Sigmoid colon (tissue), 7 donors: ENCODE results near the gene TRIM2. TPM values are rescaled to one million over a fixed set of nuclear protein-coding genes. Genes with fewer than 3 reads are reported as not detected.

Experiments
- DNase-seq: peaks from one replicate; pipeline ENCODE4 v3.0.0-alpha.2; 2019
- H3K27ac ChIP-seq, 4 donors: fragments of 200-600 bp; sonication (generic); one replicate each; pipeline ENCODE4 v1.5.1; 2016 to 2019; ENCODE audit warnings: mild to moderate bottlenecking in 1 of 4
- H3K27me3 ChIP-seq, 3 donors: fragments of 200-600 bp; sonication (generic); one replicate each; pipeline ENCODE4 v1.5.1; 2019; ENCODE audit warnings: mild to moderate bottlenecking in 1 of 3
- H3K36me3 ChIP-seq, 4 donors: fragments of 200-600 bp; sonication (generic); one replicate each; pipeline ENCODE4 v1.5.1; 2016 to 2019
- H3K4me1 ChIP-seq, 4 donors: fragments of 200-600 bp; sonication (generic); one replicate each; pipeline ENCODE4 v1.5.1; 2017 to 2019
- H3K4me3 ChIP-seq, 4 donors: fragments of 200-600 bp; sonication (generic); one replicate each; pipeline ENCODE4 v1.5.1; 2017 to 2019; ENCODE audit warnings: mild to moderate bottlenecking in 2 of 4, moderate library complexity in 1 of 4
- H3K9me3 ChIP-seq, 4 donors: fragments of 200-600 bp in 3 of 4; sonication (generic) in 3 of 4; one replicate each; pipeline versions ENCODE4 v1.5.1 to v1.6.1; 2013 to 2019
- CTCF ChIP-seq, 4 experiments: fragments of 450-650 bp in 3 of 4; fragments of 200-600 bp in 1 of 4; IDR thresholded peaks; one replicate each; pipeline ENCODE4 v1.5.1; 2016 to 2019; ENCODE audit warnings: antibody characterized with exemption in 4 of 4, mild to moderate bottlenecking in 3 of 4, moderate library complexity in 2 of 4
- EP300 ChIP-seq, 4 donors: sonication (generic); formaldehyde crosslinking; IDR thresholded peaks; one replicate each; pipeline ENCODE4 v1.6.1; 2017; ENCODE audit warnings: antibody characterized with exemption in 4 of 4
- POLR2A ChIP-seq, 2 donors: fragments of 450-650 bp; IDR thresholded peaks; one replicate each; pipeline ENCODE4 v1.6.1; 2016; ENCODE audit warnings: antibody characterized with exemption in 2 of 2, mild to moderate bottlenecking in 2 of 2, moderate library complexity in 2 of 2
- POLR2AphosphoS5 ChIP-seq, 4 donors: sonication (generic); formaldehyde crosslinking; IDR thresholded peaks; one replicate each; pipeline ENCODE4 v1.6.1; 2017; ENCODE audit warnings: antibody characterized with exemption in 4 of 4
- WGBS, 2 donors: extraction: QIAGEN DNeasy Blood & Tissue Kit; methylation state at CpG; one replicate each; pipeline ENCODE4 v1.1.7; 2013; 5-methylcytosine and 5-hydroxymethylcytosine counted together
- intact Hi-C: fragments of 100-400 bp; cut with DNase I; formaldehyde crosslinking; loops from one replicate; pipeline ENCODE4 v1.15.1; 2023
- polyA plus RNA-seq, 3 donors: library from polyadenylated mRNA; stranded (reverse); fragments of 200-250 nt; gene quantifications; one replicate each; pipeline ENCODE4 v1.2.3, GENCODE V29; 2013
- total RNA-seq, 4 donors: library from RNA; depleted of rRNA; stranded (reverse); fragments of >200 nt; gene quantifications; one replicate each; pipeline ENCODE4 v1.1.0, GENCODE V29; 2016
- donor health status: healthy with polysubstance abuse.
- donor health status: Bipolar disorder and iron deficiency.
- donor health status: healthy.

TRIM2 gene
- total and polyA plus RNA-seq, 7 donors = 19.8 to 51.7 (median 31.6) TPM

- Histone ChIP-seq H3K4me3 (peak overlapping the region in 2 of 4 donors; percentile 14 to 20), H3K9me3 (no peaks in the 10 kb centered on the region), H3K27me3 (no peaks in the 10 kb centered on the region), H3K36me3 (peaks cover 0 to 13% (median 6%) of the 10 kb centered on the region in 4 donors), H3K4me1 (peaks cover 0 to 57% (median 45%) of the 10 kb centered on the region in 4 donors), H3K27ac (peak overlapping the region in 3 of 4 donors; percentile 40 to 65 (median 65))
- 55 to 60% methylated on average over 11 of the region's 11 CpGs for WGBS, 2 donors
- intact Hi-C loops = no loop called here
- peak in 1 of 4 donors; percentile 9 for TF ChIP-seq POLR2AphosphoS5 (IDR thresholded peaks at IDR 0.05)
- TF ChIP-seq POLR2A (IDR thresholded peaks at IDR 0.05) = no peak
- TF ChIP-seq EP300 (IDR thresholded peaks at IDR 0.05) = no peak
- TF ChIP-seq CTCF (IDR thresholded peaks at IDR 0.05) = no peak
- peak; percentile 74 for DNase-seq
Measured at GRCh38 chr4:153296040-153296823, 92.0 kb downstream of the TRIM2 start.

DNA sequence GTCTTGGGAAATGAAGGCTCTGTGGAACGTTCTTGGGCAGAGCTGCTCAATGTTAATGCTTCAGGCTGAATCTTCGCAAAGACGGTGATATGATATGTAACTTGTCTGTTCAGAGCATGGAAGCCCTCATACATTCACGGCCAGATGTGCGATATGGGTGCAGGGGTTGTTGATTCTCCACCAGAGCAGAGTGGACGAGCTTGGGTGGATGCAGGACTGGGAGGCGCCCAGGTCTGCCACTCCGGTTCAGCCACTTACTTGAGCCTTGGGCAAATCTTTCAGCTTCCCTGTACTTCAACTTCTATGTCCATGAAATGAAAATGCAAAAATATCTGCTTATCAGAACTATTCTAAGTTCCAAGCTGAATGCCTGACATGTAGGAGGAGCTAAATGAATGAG, 92.9 kb downstream of the TRIM2 start:
- TF ChIP-seq EP300 (IDR thresholded peaks at IDR 0.05) (no peak), CTCF (IDR thresholded peaks at IDR 0.05) (no peak), POLR2A (IDR thresholded peaks at IDR 0.05) (no peak), POLR2AphosphoS5 (IDR thresholded peaks at IDR 0.05) (no peak)
- no peaks in the 10 kb centered on the region for H3K9me3 ChIP-seq
- H3K4me1 ChIP-seq = peaks cover 0 to 57% (median 45%) of the 10 kb centered on the region in 4 donors
- peak overlapping the region in 3 of 4 donors; percentile 40 to 65 (median 65) for H3K27ac ChIP-seq
- no peaks in the 10 kb centered on the region for H3K27me3 ChIP-seq
- peaks cover 0 to 13% (median 6%) of the 10 kb centered on the region in 4 donors for H3K36me3 ChIP-seq
- no peak for DNase-seq
- 90 to 93% methylated on average over 8 of the region's 8 CpGs for WGBS, 2 donors
- peak overlapping the region in 1 of 4 donors; percentile 20 for H3K4me3 ChIP-seq
- intact Hi-C loops = no loop called here

DNA sequence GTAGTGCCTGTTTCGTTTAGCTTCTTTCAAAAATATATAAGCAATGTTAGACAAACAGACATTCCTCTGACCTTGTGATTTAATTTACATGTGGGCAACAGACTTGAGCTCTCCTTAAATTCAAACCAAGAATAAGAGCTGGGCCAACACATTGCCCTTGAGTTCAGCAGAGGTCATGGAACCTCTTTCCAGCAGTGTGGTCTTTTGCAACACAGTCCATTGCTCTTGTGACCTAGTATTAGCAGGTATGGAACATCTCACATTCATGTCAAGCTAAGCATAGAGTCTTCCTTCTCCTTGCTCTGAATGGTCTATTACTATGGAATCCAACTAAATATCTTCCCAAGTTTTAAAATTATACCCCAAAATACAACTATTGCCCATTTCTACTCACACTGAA, 106.5 kb downstream of the TRIM2 start:
- Histone ChIP-seq H3K27ac (no peak overlapping the region), H3K4me1 (peaks cover 0 to 8% (median 0%) of the 10 kb centered on the region in 4 donors), H3K9me3 (no peaks in the 10 kb centered on the region), H3K36me3 (peaks cover 0 to 6% (median 0%) of the 10 kb centered on the region in 4 donors), H3K4me3 (no peak overlapping the region), H3K27me3 (no peaks in the 10 kb centered on the region)
- intact Hi-C loops = no loop called here
- no peak for DNase-seq
- 77 to 83% methylated on average over 1 of the region's 1 CpG for WGBS, 2 donors
- TF ChIP-seq POLR2AphosphoS5 (IDR thresholded peaks at IDR 0.05) (no peak), EP300 (IDR thresholded peaks at IDR 0.05) (no peak), POLR2A (IDR thresholded peaks at IDR 0.05) (no peak), CTCF (IDR thresholded peaks at IDR 0.05) (no peak)

GRCh38 chr4:153314915-153315314, 110.7 kb downstream of the TRIM2 start:
- intact Hi-C loops = loop anchor here (5.0 kb wide), 2 partner anchors 93 to 108 kb away; no protein-coding TSS in a partner anchor
- Histone ChIP-seq H3K27me3 (no peaks in the 10 kb centered on the region), H3K36me3 (peaks cover 0 to 24% (median 0%) of the 10 kb centered on the region in 4 donors), H3K4me1 (peaks cover 0 to 11% (median 0%) of the 10 kb centered on the region in 4 donors), H3K27ac (no peak overlapping the region), H3K9me3 (no peaks in the 10 kb centered on the region), H3K4me3 (no peak overlapping the region)
- 91 to 96% methylated on average over 1 of the region's 1 CpG for WGBS, 2 donors
- TF ChIP-seq EP300 (IDR thresholded peaks at IDR 0.05) = no peak
- no peak for TF ChIP-seq POLR2AphosphoS5 (IDR thresholded peaks at IDR 0.05)
- no peak for TF ChIP-seq CTCF (IDR thresholded peaks at IDR 0.05)
- no peak for TF ChIP-seq POLR2A (IDR thresholded peaks at IDR 0.05)
- DNase-seq = no peak
